ENCODE results near the gene ARHGAP18. TPM values are rescaled to one million over a fixed set of nuclear protein-coding genes. Genes with fewer than 3 reads are reported as not detected.

The ARHGAP18 gene
- total and polyA plus RNA-seq, 2 of the 13 experiments (the other 11 are each of a cell fraction or from before 2014, with no cell fraction given): 58.2 to 115 TPM

GRCh38 chr6:129568015-129568414 lies 142.0 kb downstream of the ARHGAP18 start:
- no peak for FAIRE-seq
- in situ Hi-C loops (cut with HindIII; ENCODE audit: extremely low pct_ligation_motif_present, low pct_unique_long_range_greater_than_20kb): no loop called here
- TF ChIP-seq RBM22 (optimal IDR thresholded peaks at IDR 0.05; ENCODE audit: low read length) (peak; percentile 93), SNAPC5 (CRISPR knock-in tag; IDR thresholded peaks at IDR 0.05; ENCODE audit: borderline replicate concordance) (no peak), POLR2AphosphoS5 (IDR thresholded peaks at IDR 0.05; ENCODE audit: low read depth, low read length) (0 out of 2 replicates have a peak, but pooled peaks have one; percentile 15), KLF12 (CRISPR knock-in tag; IDR thresholded peaks at IDR 0.05; ENCODE audit: borderline replicate concordance) (no peak), MXD3 (CRISPR knock-in tag; IDR thresholded peaks at IDR 0.05) (no peak), SALL2 (CRISPR knock-in tag; IDR thresholded peaks at IDR 0.05) (no peak), HBP1 (CRISPR knock-in tag; IDR thresholded peaks at IDR 0.05; ENCODE audit: low read depth) (no peak), AGO2 (optimal IDR thresholded peaks at IDR 0.05; ENCODE audit: low read depth, low read length) (no peak), DMTF1 (CRISPR knock-in tag; IDR thresholded peaks at IDR 0.05) (no peak), POLR2G (IDR thresholded peaks at IDR 0.05; ENCODE audit: low read depth, low read length) (0 out of 2 replicates have a peak, but pooled peaks have one; percentile 20), PRPF4 (IDR thresholded peaks at IDR 0.05; ENCODE audit: low read depth, low read length, poor library complexity, severe bottlenecking) (no peak), NR0B2 (CRISPR knock-in tag; IDR thresholded peaks at IDR 0.05) (no peak), ZNF296 (CRISPR knock-in tag; conservative IDR thresholded peaks at IDR 0.05) (no peak), ZNF224 (CRISPR knock-in tag; IDR thresholded peaks at IDR 0.05) (no peak), ZNF614 (CRISPR knock-in tag; IDR thresholded peaks at IDR 0.05; ENCODE audit: borderline replicate concordance) (no peak), ZNF18 (CRISPR knock-in tag; IDR thresholded peaks at IDR 0.05; ENCODE audit: insufficient replicate concordance) (no peak), SAP130 (CRISPR knock-in tag; IDR thresholded peaks at IDR 0.05; ENCODE audit: low read depth) (no peak), KDM6A (CRISPR knock-in tag; IDR thresholded peaks at IDR 0.05; ENCODE audit: low read depth) (no peak), STAG1 (CRISPR knock-in tag; IDR thresholded peaks at IDR 0.05) (no peak), ZNF501 (CRISPR knock-in tag; IDR thresholded peaks at IDR 0.05) (no peak)

More at GRCh38 chr6:129568015-129568414, 142.0 kb downstream of the ARHGAP18 start:
- Histone ChIP-seq H3K9me3 (ENCODE audit: low read length) (no peaks in the 10 kb centered on the region), H2AFZ (ENCODE audit: low read length) (no peak overlapping the region), H3K4me2 (ENCODE audit: low read depth, low read length) (no peak overlapping the region), H4K20me1 (ENCODE audit: insufficient read depth, low read length) (0 out of 2 replicates have a peak, but pooled peaks cover 4% of the 10 kb centered on the region), H3K27ac (ENCODE audit: extremely low read length, insufficient read depth, low read length) (no peak overlapping the region), H3K4me1 (ENCODE audit: insufficient read depth, low read length) (no peaks in the 10 kb centered on the region), H3K79me2 (ENCODE audit: insufficient read depth, low read length) (no peaks in the 10 kb centered on the region), H3K9ac (ENCODE audit: insufficient read depth, low read depth, low read length) (no peak overlapping the region), H3K4me3 (replicated peaks in 1 of 3; ENCODE audit: insufficient read depth in 1 of 3, low read depth in 2 of 3, low read length in 3 of 3) (no peak overlapping the region), H3K27me3 (ENCODE audit: control insufficient read depth in 1 of 2, insufficient read depth in 2 of 2, low read length in 2 of 2) (no peaks in the 10 kb centered on the region), H3K36me3 (replicated peaks in 1 of 2; ENCODE audit: control insufficient read depth in 1 of 2, insufficient read depth in 2 of 2, low read length in 2 of 2) (no peaks in the 10 kb centered on the region)
- WGBS (ENCODE audit: low lambda C conversion rate): 88% methylated on average over 4 of the region's 4 CpGs
- CTCF ChIA-PET (ENCODE audit: low intra/inter-chr PET ratio, low total read pairs): interaction anchor here (0.7 kb wide), 1 partner anchor 69 kb away, joined by 3 read pairs; no protein-coding TSS in a partner anchor
- DNase-seq (ENCODE audit: low spot score) (no peak), ATAC-seq (peak; percentile 31)
- no TSS peak for BruUV-seq (replicated peaks)
- intact Hi-C loops (cut with micrococcal nuclease; ENCODE audit: unreplicated experiment): no loop called here
- POLR2A ChIA-PET: no interaction called here
